ENCODE results near the gene BIRC5. TPM values are rescaled to one million over a fixed set of nuclear protein-coding genes. Genes with fewer than 3 reads are reported as not detected.

Gene BIRC5
- total RNA-seq, 1 experiment from 2014 or later: 140 TPM

DNA sequence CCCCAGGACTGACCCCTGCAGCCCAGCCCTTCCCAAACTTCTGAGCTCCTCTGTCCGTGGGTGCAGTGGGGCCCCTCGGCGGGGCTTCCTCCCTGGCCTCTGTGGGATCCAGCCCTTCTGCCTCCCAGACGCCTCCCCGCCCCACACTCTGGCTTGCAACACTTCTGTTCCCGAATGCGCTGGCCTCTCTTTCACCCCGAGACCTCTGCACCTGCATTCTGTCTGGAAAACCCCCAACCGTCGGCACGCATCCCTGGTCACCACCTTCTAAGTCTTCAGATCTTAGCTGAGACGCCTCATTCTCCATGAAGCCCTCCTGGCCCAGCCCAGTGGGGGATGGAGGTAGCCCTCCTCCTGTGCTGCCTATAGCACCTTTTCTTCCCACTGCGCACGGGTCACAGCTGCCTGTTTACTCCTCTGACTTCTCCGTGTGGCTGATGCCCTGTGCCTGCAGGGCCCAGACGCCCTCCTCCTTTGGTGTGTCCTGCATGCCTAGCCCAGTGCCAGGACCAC lies 43.8 kb downstream of the BIRC5 start:
- no peaks in the 10 kb centered on the region for H3K79me2 ChIP-seq (ENCODE audit: insufficient read depth, low read length)
- no peak overlapping the region for H3K4me2 ChIP-seq (ENCODE audit: low read length)
- no peak overlapping the region for H3K4me3 ChIP-seq (replicated peaks in 1 of 2; ENCODE audit: low read depth in 1 of 2, low read length in 2 of 2)
- no peak overlapping the region for H3K9ac ChIP-seq (ENCODE audit: low read length)
- no peaks in the 10 kb centered on the region for H4K20me1 ChIP-seq (ENCODE audit: insufficient read depth)
- RAD21 ChIA-PET (ENCODE audit: low non-redundant PET in 1 of 2, low total read pairs in 2 of 2, uncharacterized antibody in 2 of 2, unreplicated experiment in 2 of 2): no interaction called here
- no peak overlapping the region for H2AFZ ChIP-seq (ENCODE audit: low read depth, low read length, poor library complexity, severe bottlenecking)
- intact Hi-C loops (cut with micrococcal nuclease): no loop called here
- H3K36me3 ChIP-seq (ENCODE audit: control insufficient read depth in 1 of 2, insufficient read depth in 2 of 2, low read length in 2 of 2): no peaks in the 10 kb centered on the region
- no peaks in the 10 kb centered on the region for H3K27me3 ChIP-seq (ENCODE audit: insufficient read depth, low read length)
- TF ChIP-seq TCF7L2 (IDR thresholded peaks at IDR 0.05; ENCODE audit: borderline replicate concordance, extremely low read depth, insufficient read depth, insufficient read length) (no peak), EZH2phosphoT487 (IDR thresholded peaks at IDR 0.05; ENCODE audit: borderline replicate concordance) (no peak), ZFX (IDR thresholded peaks at IDR 0.05) (no peak), CBX3 (IDR thresholded peaks at IDR 0.05; ENCODE audit: low read depth) (no peak), EZH2 (IDR thresholded peaks at IDR 0.05) (no peak), SIN3A (IDR thresholded peaks at IDR 0.05; ENCODE audit: low read depth) (no peak), FOSL1 (IDR thresholded peaks at IDR 0.05; ENCODE audit: low read depth) (no peak), JUND (IDR thresholded peaks at IDR 0.05) (no peak), YY1 (IDR thresholded peaks at IDR 0.05; ENCODE audit: extremely low read depth, insufficient replicate concordance, low read depth, low read length) (no peak), SP1 (IDR thresholded peaks at IDR 0.05; ENCODE audit: low read depth) (no peak)
- TF ChIP-seq, protein P1, sequence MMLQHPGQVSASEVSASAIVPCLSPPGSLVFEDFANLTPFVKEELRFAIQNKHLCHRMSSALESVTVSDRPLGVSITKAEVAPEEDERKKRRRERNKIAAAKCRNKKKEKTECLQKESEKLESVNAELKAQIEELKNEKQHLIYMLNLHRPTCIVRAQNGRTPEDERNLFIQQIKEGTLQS (IDR thresholded peaks at IDR 0.05): no peak
- TF ChIP-seq, protein P2, sequence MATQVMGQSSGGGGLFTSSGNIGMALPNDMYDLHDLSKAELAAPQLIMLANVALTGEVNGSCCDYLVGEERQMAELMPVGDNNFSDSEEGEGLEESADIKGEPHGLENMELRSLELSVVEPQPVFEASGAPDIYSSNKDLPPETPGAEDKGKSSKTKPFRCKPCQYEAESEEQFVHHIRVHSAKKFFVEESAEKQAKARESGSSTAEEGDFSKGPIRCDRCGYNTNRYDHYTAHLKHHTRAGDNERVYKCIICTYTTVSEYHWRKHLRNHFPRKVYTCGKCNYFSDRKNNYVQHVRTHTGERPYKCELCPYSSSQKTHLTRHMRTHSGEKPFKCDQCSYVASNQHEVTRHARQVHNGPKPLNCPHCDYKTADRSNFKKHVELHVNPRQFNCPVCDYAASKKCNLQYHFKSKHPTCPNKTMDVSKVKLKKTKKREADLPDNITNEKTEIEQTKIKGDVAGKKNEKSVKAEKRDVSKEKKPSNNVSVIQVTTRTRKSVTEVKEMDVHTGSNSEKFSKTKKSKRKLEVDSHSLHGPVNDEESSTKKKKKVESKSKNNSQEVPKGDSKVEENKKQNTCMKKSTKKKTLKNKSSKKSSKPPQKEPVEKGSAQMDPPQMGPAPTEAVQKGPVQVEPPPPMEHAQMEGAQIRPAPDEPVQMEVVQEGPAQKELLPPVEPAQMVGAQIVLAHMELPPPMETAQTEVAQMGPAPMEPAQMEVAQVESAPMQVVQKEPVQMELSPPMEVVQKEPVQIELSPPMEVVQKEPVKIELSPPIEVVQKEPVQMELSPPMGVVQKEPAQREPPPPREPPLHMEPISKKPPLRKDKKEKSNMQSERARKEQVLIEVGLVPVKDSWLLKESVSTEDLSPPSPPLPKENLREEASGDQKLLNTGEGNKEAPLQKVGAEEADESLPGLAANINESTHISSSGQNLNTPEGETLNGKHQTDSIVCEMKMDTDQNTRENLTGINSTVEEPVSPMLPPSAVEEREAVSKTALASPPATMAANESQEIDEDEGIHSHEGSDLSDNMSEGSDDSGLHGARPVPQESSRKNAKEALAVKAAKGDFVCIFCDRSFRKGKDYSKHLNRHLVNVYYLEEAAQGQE (IDR thresholded peaks at IDR 0.05; ENCODE audit: low read depth): no peak
- TF ChIP-seq, protein P3, sequence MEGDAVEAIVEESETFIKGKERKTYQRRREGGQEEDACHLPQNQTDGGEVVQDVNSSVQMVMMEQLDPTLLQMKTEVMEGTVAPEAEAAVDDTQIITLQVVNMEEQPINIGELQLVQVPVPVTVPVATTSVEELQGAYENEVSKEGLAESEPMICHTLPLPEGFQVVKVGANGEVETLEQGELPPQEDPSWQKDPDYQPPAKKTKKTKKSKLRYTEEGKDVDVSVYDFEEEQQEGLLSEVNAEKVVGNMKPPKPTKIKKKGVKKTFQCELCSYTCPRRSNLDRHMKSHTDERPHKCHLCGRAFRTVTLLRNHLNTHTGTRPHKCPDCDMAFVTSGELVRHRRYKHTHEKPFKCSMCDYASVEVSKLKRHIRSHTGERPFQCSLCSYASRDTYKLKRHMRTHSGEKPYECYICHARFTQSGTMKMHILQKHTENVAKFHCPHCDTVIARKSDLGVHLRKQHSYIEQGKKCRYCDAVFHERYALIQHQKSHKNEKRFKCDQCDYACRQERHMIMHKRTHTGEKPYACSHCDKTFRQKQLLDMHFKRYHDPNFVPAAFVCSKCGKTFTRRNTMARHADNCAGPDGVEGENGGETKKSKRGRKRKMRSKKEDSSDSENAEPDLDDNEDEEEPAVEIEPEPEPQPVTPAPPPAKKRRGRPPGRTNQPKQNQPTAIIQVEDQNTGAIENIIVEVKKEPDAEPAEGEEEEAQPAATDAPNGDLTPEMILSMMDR (IDR thresholded peaks at IDR 0.05 in 2 of 3, conservative IDR thresholded peaks at IDR 0.05 in 1 of 3; ENCODE audit: borderline replicate concordance in 1 of 3, insufficient read depth in 1 of 3, low read depth in 2 of 3, low read length in 2 of 3): no peak
- no TSS peak for BruUV-seq (replicated peaks)
- H3K4me1 ChIP-seq (ENCODE audit: control insufficient read depth in 1 of 2, insufficient read depth in 2 of 2, low read length in 2 of 2): peaks cover 0 to 6% of the 10 kb centered on the region in 2 experiments; a peak in 1 of 4 replicates
- no peaks in the 10 kb centered on the region for H3K9me2 ChIP-seq (ENCODE audit: insufficient read depth)
- no peak for DNase-seq (ENCODE audit: low read depth, low spot score)
- CTCF ChIA-PET: no interaction called here
- H3K9me3 ChIP-seq (ENCODE audit: control insufficient read depth in 1 of 2, insufficient read depth in 1 of 2, low read depth in 1 of 2, low read length in 2 of 2): no peaks in the 10 kb centered on the region
- no peak overlapping the region; the same call in 1 of the 2 replicates for H3K27ac ChIP-seq (ENCODE audit: low read depth, low read length)
- POLR2A ChIA-PET: no interaction called here
- ATAC-seq: no peak

Measured in HCT116 (cell line).